HCT116 (cell line): Measurements from ENCODE around the gene HHAT. TPM values are rescaled to one million over a fixed set of nuclear protein-coding genes. Genes with fewer than 3 reads are reported as not detected.

Source experiments
- ATAC-seq: fragments of 200-7000 bp; cut with Tn5 transposase; 2 replicates; pipeline ENCODE4 v1.9.1; 2020; ENCODE audit warnings: mild to moderate bottlenecking, moderate library complexity
- BruUV-seq: library from RNA; stranded (reverse); fragments of 400-500 nt; replicated peaks from 2 replicates; lab custom pipeline; 2021; lab: Mats Ljungman, UMichigan
- CTCF ChIA-PET: fragments of 300-600 bp; sonication (Branson Sonifier 250); formaldehyde crosslinking; loops from one replicate; lab custom pipeline; 2021; ENCODE audit warnings: antibody characterized with exemption; lab: Charles Lee
- POLR2A ChIA-PET: fragments of 300-600, 350-600 bp; sonication (Branson Sonifier 250); formaldehyde crosslinking; loops from one replicate; lab custom pipeline; 2021; ENCODE audit warnings: antibody characterized with exemption; lab: Charles Lee
- RAD21 ChIA-PET, 2 experiments: fragments of 300-600 bp; sonication (Branson Sonifier 250); formaldehyde crosslinking; loops; one replicate each; lab custom pipeline; 2023; ENCODE audit warnings: low total read pairs in 2 of 2; ENCODE audit not compliant: uncharacterized antibody in 2 of 2, unreplicated experiment in 2 of 2, low non-redundant PET in 1 of 2; lab: Charles Lee
- DNase-seq: peaks from one replicate; pipeline ENCODE4 v3.0.0-alpha.2; 2010; ENCODE audit warnings: low read depth, low spot score
- H2AFZ ChIP-seq: fragments of 200-600 bp; shearing (Covaris generic), sonication (generic); 2 replicates; pipeline ENCODE4 v1.6.1; 2017; ENCODE audit warnings: low read depth, mixed run types, mixed read lengths, antibody characterized with exemption, low read length; ENCODE audit not compliant: poor library complexity, severe bottlenecking
- H3K27ac ChIP-seq: 2 replicates; pipeline ENCODE4 v1.5.1; 2012; ENCODE audit warnings: low read depth, low read length
- H3K27me3 ChIP-seq: fragments of 200-600 bp; sonication (generic); 2 replicates; pipeline ENCODE4 v1.6.1; 2016; ENCODE audit warnings: mixed run types, low read length, mixed read lengths; ENCODE audit not compliant: insufficient read depth
- H3K36me3 ChIP-seq, 2 experiments: fragments of 200-500 bp in 1 of 2; fragments of 200-600 bp in 1 of 2; sonication (Bioruptor generic) in 1 of 2; sonication (generic) in 1 of 2; 2 replicates each; pipeline versions ENCODE4 v1.5.1 to v1.6.1; 2014 to 2016; ENCODE audit warnings: low read length in 2 of 2, inconsistent platforms in 1 of 2, mixed read lengths in 1 of 2, mixed run types in 1 of 2; ENCODE audit not compliant: insufficient read depth in 2 of 2, control insufficient read depth in 1 of 2
- H3K4me1 ChIP-seq, 2 experiments: fragments of 200-600 bp in 1 of 2; sonication (generic) in 1 of 2; 2 replicates each; pipeline versions ENCODE4 v1.5.1 to v1.6.1; 2012 to 2017; ENCODE audit warnings: low read length in 2 of 2, inconsistent platforms in 1 of 2, mild to moderate bottlenecking in 1 of 2, mixed read lengths in 1 of 2, mixed run types in 1 of 2, moderate library complexity in 1 of 2; ENCODE audit not compliant: insufficient read depth in 2 of 2, control insufficient read depth in 1 of 2
- H3K4me2 ChIP-seq: fragments of 200-600 bp; sonication (generic); 2 replicates; pipeline ENCODE4 v1.6.1; 2017; ENCODE audit warnings: mixed run types, low read length, mixed read lengths
- H3K4me3 ChIP-seq, 2 experiments: fragments of 200-600 bp in 1 of 2; sonication (generic) in 1 of 2; replicated peaks in 1 of 2; 2 replicates each; pipeline ENCODE4 v1.5.1; 2011 to 2016; ENCODE audit warnings: low read length in 2 of 2, control low read depth in 1 of 2, low read depth in 1 of 2, mild to moderate bottlenecking in 1 of 2, mixed read lengths in 1 of 2, mixed run types in 1 of 2
- H3K79me2 ChIP-seq: fragments of 200-600 bp; sonication (generic); 2 replicates; pipeline ENCODE4 v1.6.1; 2017; ENCODE audit warnings: mild to moderate bottlenecking, mixed run types, low read length, moderate library complexity, mixed read lengths; ENCODE audit not compliant: insufficient read depth
- H3K9ac ChIP-seq: fragments of 200-600 bp; sonication (generic); 2 replicates; pipeline ENCODE4 v1.6.1; 2016; ENCODE audit warnings: low read length, mixed read lengths
- H3K9me2 ChIP-seq: fragments of 200-600 bp; sonication (generic), shearing (Covaris generic); 2 replicates; pipeline ENCODE4 v1.6.1; 2017; ENCODE audit warnings: mixed run types, mild to moderate bottlenecking, moderate library complexity; ENCODE audit not compliant: insufficient read depth
- H3K9me3 ChIP-seq, 2 experiments: fragments of 200-500 bp in 1 of 2; fragments of 200-600 bp in 1 of 2; sonication (Bioruptor generic) in 1 of 2; sonication (generic) in 1 of 2; 2 replicates each; pipeline ENCODE4 v1.6.1; 2014 to 2017; ENCODE audit warnings: low read length in 2 of 2, mixed read lengths in 2 of 2, inconsistent platforms in 1 of 2, low read depth in 1 of 2, mild to moderate bottlenecking in 1 of 2, mixed run types in 1 of 2, moderate library complexity in 1 of 2; ENCODE audit not compliant: control insufficient read depth in 1 of 2, insufficient read depth in 1 of 2
- H4K20me1 ChIP-seq: fragments of 200-600 bp; sonication (generic), shearing (Covaris generic); 2 replicates; pipeline ENCODE4 v1.6.1; 2017; ENCODE audit warnings: mixed run types, mild to moderate bottlenecking, moderate library complexity; ENCODE audit not compliant: insufficient read depth
- CBX3 ChIP-seq: IDR thresholded peaks from 2 replicates; pipeline ENCODE4 v1.6.1; 2012; ENCODE audit warnings: low read depth
- CEBPB ChIP-seq: IDR thresholded peaks from 2 replicates; pipeline ENCODE4 v1.6.1; 2012; ENCODE audit warnings: low read depth
- ELF1 ChIP-seq: IDR thresholded peaks from 2 replicates; pipeline ENCODE4 v1.6.1; 2012; ENCODE audit warnings: low read depth, borderline replicate concordance
- EZH2 ChIP-seq: fragments of 200-600 bp; sonication (generic); IDR thresholded peaks from 2 replicates; pipeline ENCODE4 v1.6.1; 2017; ENCODE audit warnings: antibody characterized with exemption, mixed run types
- FOSL1 ChIP-seq: IDR thresholded peaks from 2 replicates; pipeline ENCODE4 v1.6.1; 2012; ENCODE audit warnings: low read depth
- POLR2AphosphoS5 ChIP-seq: IDR thresholded peaks from 2 replicates; pipeline ENCODE4 v1.6.1; 2011; ENCODE audit warnings: mild to moderate bottlenecking, low read depth, low read length, moderate library complexity
- RAD21 ChIP-seq: IDR thresholded peaks from 2 replicates; pipeline ENCODE4 v1.6.1; 2012; ENCODE audit warnings: low read depth, mild to moderate bottlenecking
- SP1 ChIP-seq: IDR thresholded peaks from 2 replicates; pipeline ENCODE4 v1.6.1; 2012; ENCODE audit warnings: low read depth
- YY1 ChIP-seq: IDR thresholded peaks from 2 replicates; pipeline ENCODE4 v1.6.1; 2011; ENCODE audit warnings: low read length, low read depth, moderate library complexity, mild to moderate bottlenecking; ENCODE audit not compliant: insufficient replicate concordance; ENCODE audit errors: extremely low read depth
- ZNF274 ChIP-seq: fragments of 200-500 bp; sonication (Bioruptor generic); IDR thresholded peaks from 2 replicates; pipeline ENCODE4 v1.6.1; 2014; ENCODE audit warnings: mild to moderate bottlenecking, low read depth, low read length, inconsistent platforms
- intact Hi-C: fragments of 100-400 bp; cut with micrococcal nuclease; formaldehyde crosslinking; loops from 2 replicates; pipeline ENCODE4 v1.10.0; 2022
- total RNA-seq: library from RNA; stranded (reverse); gene quantifications from one replicate; pipeline ENCODE4 v1.2.1, GENCODE V29; 2021; ENCODE audit not compliant: unreplicated experiment
- TF ChIP-seq, protein P1 (sequence below): IDR thresholded peaks from 2 replicates; pipeline ENCODE4 v1.6.1; 2012; ENCODE audit warnings: low read depth
- TF ChIP-seq, protein P2 (sequence below): IDR thresholded peaks from 2 replicates; pipeline ENCODE4 v1.6.1; 2012
- TF ChIP-seq, protein P3 (sequence below), 3 experiments: fragments of 200-600 bp in 1 of 3; sonication (generic) in 1 of 3; IDR thresholded peaks in 2 of 3; conservative IDR thresholded peaks in 1 of 3; 2 replicates each; pipeline ENCODE4 v1.5.1; 2012 to 2017; ENCODE audit warnings: low read depth in 2 of 3, low read length in 2 of 3, antibody characterized with exemption in 1 of 3, borderline replicate concordance in 1 of 3, control low read depth in 1 of 3, mild to moderate bottlenecking in 1 of 3, mixed read lengths in 1 of 3, mixed run types in 1 of 3, moderate library complexity in 1 of 3; ENCODE audit not compliant: insufficient read depth in 1 of 3

The HHAT gene
- total RNA-seq, 1 experiment from 2014 or later: 2.7 TPM

DNA sequence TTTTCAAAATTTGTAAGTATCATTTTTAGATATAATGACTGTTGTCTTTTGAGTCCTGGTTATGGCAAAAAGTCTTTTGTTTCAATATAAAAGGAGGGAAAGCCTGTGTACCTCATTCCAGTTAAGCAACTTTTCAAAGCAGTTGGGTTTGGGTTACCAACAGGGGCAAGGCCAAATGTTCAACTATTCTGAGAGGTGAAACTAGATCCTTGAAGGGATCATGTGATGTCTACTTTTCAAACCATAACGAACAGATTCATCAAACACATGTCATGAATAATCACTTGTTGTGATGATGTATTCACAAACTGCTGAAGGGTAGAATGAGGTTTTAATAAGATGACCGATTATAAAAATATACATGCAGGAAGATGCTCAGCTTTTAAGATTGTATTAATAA, 171.3 kb downstream of the HHAT start:
- ChIA-PET POLR2A (no interaction called here), CTCF (no interaction called here), RAD21 (no interaction called here)
- Histone ChIP-seq H3K9ac (no peak overlapping the region), H4K20me1 (no peaks in the 10 kb centered on the region), H3K4me1 (no peaks in the 10 kb centered on the region), H3K4me2 (no peak overlapping the region), H3K4me3 (no peak overlapping the region), H3K9me2 (no peaks in the 10 kb centered on the region), H3K79me2 (no peaks in the 10 kb centered on the region), H3K27me3 (no peaks in the 10 kb centered on the region), H2AFZ (no peak overlapping the region), H3K9me3 (no peaks in the 10 kb centered on the region), H3K27ac (no peak overlapping the region), H3K36me3 (no peaks in the 10 kb centered on the region)
- DNase-seq (no peak), ATAC-seq (no peak)
- intact Hi-C loops: no loop called here
- no TSS peak for BruUV-seq
- TF ChIP-seq SP1 (no peak), POLR2AphosphoS5 (no peak)
- TF ChIP-seq, protein P1, sequence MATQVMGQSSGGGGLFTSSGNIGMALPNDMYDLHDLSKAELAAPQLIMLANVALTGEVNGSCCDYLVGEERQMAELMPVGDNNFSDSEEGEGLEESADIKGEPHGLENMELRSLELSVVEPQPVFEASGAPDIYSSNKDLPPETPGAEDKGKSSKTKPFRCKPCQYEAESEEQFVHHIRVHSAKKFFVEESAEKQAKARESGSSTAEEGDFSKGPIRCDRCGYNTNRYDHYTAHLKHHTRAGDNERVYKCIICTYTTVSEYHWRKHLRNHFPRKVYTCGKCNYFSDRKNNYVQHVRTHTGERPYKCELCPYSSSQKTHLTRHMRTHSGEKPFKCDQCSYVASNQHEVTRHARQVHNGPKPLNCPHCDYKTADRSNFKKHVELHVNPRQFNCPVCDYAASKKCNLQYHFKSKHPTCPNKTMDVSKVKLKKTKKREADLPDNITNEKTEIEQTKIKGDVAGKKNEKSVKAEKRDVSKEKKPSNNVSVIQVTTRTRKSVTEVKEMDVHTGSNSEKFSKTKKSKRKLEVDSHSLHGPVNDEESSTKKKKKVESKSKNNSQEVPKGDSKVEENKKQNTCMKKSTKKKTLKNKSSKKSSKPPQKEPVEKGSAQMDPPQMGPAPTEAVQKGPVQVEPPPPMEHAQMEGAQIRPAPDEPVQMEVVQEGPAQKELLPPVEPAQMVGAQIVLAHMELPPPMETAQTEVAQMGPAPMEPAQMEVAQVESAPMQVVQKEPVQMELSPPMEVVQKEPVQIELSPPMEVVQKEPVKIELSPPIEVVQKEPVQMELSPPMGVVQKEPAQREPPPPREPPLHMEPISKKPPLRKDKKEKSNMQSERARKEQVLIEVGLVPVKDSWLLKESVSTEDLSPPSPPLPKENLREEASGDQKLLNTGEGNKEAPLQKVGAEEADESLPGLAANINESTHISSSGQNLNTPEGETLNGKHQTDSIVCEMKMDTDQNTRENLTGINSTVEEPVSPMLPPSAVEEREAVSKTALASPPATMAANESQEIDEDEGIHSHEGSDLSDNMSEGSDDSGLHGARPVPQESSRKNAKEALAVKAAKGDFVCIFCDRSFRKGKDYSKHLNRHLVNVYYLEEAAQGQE: no peak

DNA sequence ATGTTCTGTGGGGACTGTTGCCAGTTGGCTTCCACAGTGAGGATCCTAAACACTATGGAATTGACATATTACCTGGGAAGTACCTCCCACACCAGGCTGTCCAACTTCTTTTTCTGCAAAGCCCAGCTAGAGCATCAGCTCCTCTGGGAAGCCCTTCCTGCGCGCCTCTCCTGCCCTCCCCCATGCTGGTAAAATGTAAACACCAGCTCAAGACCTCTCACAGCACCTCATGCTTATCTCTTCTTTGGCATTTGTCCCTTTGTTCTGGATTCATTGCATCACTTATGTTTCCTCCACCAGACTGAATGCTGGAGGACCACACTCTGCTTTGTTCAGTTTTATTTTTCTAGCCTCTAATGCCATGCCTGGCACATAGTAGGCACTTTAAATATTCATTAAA, 172.1 kb downstream of the HHAT start:
- TF ChIP-seq, protein P2, sequence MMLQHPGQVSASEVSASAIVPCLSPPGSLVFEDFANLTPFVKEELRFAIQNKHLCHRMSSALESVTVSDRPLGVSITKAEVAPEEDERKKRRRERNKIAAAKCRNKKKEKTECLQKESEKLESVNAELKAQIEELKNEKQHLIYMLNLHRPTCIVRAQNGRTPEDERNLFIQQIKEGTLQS: no peak
- TF ChIP-seq ELF1 (no peak), RAD21 (no peak), SP1 (no peak), YY1 (no peak), CBX3 (no peak), FOSL1 (no peak), EZH2 (no peak), CEBPB (no peak), ZNF274 (no peak)
- TF ChIP-seq, protein P3, sequence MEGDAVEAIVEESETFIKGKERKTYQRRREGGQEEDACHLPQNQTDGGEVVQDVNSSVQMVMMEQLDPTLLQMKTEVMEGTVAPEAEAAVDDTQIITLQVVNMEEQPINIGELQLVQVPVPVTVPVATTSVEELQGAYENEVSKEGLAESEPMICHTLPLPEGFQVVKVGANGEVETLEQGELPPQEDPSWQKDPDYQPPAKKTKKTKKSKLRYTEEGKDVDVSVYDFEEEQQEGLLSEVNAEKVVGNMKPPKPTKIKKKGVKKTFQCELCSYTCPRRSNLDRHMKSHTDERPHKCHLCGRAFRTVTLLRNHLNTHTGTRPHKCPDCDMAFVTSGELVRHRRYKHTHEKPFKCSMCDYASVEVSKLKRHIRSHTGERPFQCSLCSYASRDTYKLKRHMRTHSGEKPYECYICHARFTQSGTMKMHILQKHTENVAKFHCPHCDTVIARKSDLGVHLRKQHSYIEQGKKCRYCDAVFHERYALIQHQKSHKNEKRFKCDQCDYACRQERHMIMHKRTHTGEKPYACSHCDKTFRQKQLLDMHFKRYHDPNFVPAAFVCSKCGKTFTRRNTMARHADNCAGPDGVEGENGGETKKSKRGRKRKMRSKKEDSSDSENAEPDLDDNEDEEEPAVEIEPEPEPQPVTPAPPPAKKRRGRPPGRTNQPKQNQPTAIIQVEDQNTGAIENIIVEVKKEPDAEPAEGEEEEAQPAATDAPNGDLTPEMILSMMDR (IDR thresholded peaks at IDR 0.05 in 2 of 3, conservative IDR thresholded peaks at IDR 0.05 in 1 of 3; ENCODE audit: borderline replicate concordance in 1 of 3, insufficient read depth in 1 of 3, low read depth in 2 of 3, low read length in 2 of 3): no peak
- Histone ChIP-seq H3K4me1 (no peaks in the 10 kb centered on the region), H3K27me3 (no peaks in the 10 kb centered on the region), H2AFZ (no peak overlapping the region), H3K36me3 (no peaks in the 10 kb centered on the region), H3K79me2 (no peaks in the 10 kb centered on the region), H3K4me3 (no peak overlapping the region), H3K9ac (no peak overlapping the region), H4K20me1 (no peaks in the 10 kb centered on the region), H3K9me2 (no peaks in the 10 kb centered on the region), H3K9me3 (no peaks in the 10 kb centered on the region), H3K4me2 (no peak overlapping the region), H3K27ac (no peak overlapping the region)
- POLR2A ChIA-PET: no interaction called here
- CTCF ChIA-PET: no interaction called here
- intact Hi-C loops: no loop called here
- ATAC-seq: no peak
- no TSS peak for BruUV-seq
- no peak for DNase-seq
- RAD21 ChIA-PET: no interaction called here
